CD4-positive, alpha-beta memory T cell (primary cell): ENCODE data around the gene ATP5F1D. TPM values are rescaled to one million over a fixed set of nuclear protein-coding genes. Genes with fewer than 3 reads are reported as not detected.

Experiments used
- CTCF ChIA-PET: fragments of 350-600 bp; sonication (Branson Sonifier 250); formaldehyde crosslinking; loops from one replicate; lab custom pipeline; 2021; ENCODE audit warnings: inconsistent platforms; ENCODE audit not compliant: partially characterized antibody; lab: Charles Lee
- POLR2A ChIA-PET: fragments of 350-600 bp; sonication (Branson Sonifier 250); formaldehyde crosslinking; loops from one replicate; lab custom pipeline; 2021; ENCODE audit not compliant: partially characterized antibody; lab: Charles Lee
- DNase-seq, 5 donors: peaks; one replicate each; pipeline versions ENCODE4 v3.0.0 to v3.0.0-alpha.2; 2020 to 2022; ENCODE audit warnings: mixed read lengths in 1 of 5
- H3K27ac ChIP-seq: one replicate; pipeline ENCODE4 v1.7.0; 2013; ENCODE audit warnings: low read depth, low read length
- H3K27me3 ChIP-seq: 2 replicates; pipeline ENCODE4 v1.7.0; 2013; ENCODE audit warnings: mild to moderate bottlenecking, low read length, moderate library complexity; ENCODE audit not compliant: insufficient read depth
- H3K36me3 ChIP-seq: 2 replicates; pipeline ENCODE4 v1.7.0; 2013; ENCODE audit warnings: mild to moderate bottlenecking, low read length, moderate library complexity; ENCODE audit not compliant: insufficient read depth
- H3K4me1 ChIP-seq: 2 replicates; pipeline ENCODE4 v1.7.0; 2013; ENCODE audit warnings: mild to moderate bottlenecking, low read length, moderate library complexity; ENCODE audit not compliant: insufficient read depth
- H3K4me3 ChIP-seq, 2 donors: one replicate each; pipeline ENCODE4 v1.7.0; 2013; ENCODE audit warnings: low read length in 2 of 2, mild to moderate bottlenecking in 1 of 2
- H3K9me3 ChIP-seq, 2 donors: one replicate each; pipeline ENCODE4 v1.7.0; 2013; ENCODE audit warnings: low read length in 2 of 2, control low read depth in 1 of 2; ENCODE audit not compliant: control insufficient read depth in 1 of 2
- H3K27ac Mint-ChIP-seq, 7 donors: one replicate each; pipeline ENCODE4 v1.8.0; 2020 to 2021; ENCODE audit warnings: mixed read lengths in 7 of 7, mild to moderate bottlenecking in 6 of 7, inconsistent platforms in 3 of 7, moderate library complexity in 3 of 7
- H3K27me3 Mint-ChIP-seq, 2 donors: one replicate each; pipeline ENCODE4 v1.8.0; 2020 to 2021; ENCODE audit warnings: mixed read lengths in 2 of 2
- H3K36me3 Mint-ChIP-seq, 2 donors: one replicate each; pipeline ENCODE4 v1.8.0; 2020 to 2021; ENCODE audit warnings: mixed read lengths in 2 of 2, inconsistent platforms in 1 of 2, mild to moderate bottlenecking in 1 of 2
- H3K4me1 Mint-ChIP-seq, 4 donors: one replicate each; pipeline ENCODE4 v1.8.0; 2020 to 2021; ENCODE audit warnings: mixed read lengths in 4 of 4, mild to moderate bottlenecking in 1 of 4
- H3K4me3 Mint-ChIP-seq, 8 donors: one replicate each; pipeline ENCODE4 v1.8.0; 2020 to 2021; ENCODE audit warnings: mixed read lengths in 8 of 8, mild to moderate bottlenecking in 7 of 8, moderate library complexity in 6 of 8, inconsistent platforms in 3 of 8
- H3K9me3 Mint-ChIP-seq, 8 donors: one replicate each; pipeline ENCODE4 v1.8.0; 2020 to 2021; ENCODE audit warnings: mixed read lengths in 8 of 8, mild to moderate bottlenecking in 5 of 8, inconsistent platforms in 3 of 8, moderate library complexity in 1 of 8
- intact Hi-C: fragments of 100-400 bp; cut with micrococcal nuclease; formaldehyde crosslinking; loops from one replicate; pipeline ENCODE4 v1.15.1; 2023
- polyA plus RNA-seq, 2 donors: library from polyadenylated mRNA; unstranded; fragments of 300-500 nt; fragmentation: Illumina TruSeq; gene quantifications; one replicate each; pipeline ENCODE4 v1.2.3, GENCODE V29; 2021
- total RNA-seq, 2 experiments: library from RNA; stranded (reverse); gene quantifications; one replicate each; pipeline ENCODE4 v1.2.3, GENCODE V29; 2021

ATP5F1D gene
- total and polyA plus RNA-seq, 4 experiments from 2014 or later, result 105 to 243 (median 120) TPM

DNA sequence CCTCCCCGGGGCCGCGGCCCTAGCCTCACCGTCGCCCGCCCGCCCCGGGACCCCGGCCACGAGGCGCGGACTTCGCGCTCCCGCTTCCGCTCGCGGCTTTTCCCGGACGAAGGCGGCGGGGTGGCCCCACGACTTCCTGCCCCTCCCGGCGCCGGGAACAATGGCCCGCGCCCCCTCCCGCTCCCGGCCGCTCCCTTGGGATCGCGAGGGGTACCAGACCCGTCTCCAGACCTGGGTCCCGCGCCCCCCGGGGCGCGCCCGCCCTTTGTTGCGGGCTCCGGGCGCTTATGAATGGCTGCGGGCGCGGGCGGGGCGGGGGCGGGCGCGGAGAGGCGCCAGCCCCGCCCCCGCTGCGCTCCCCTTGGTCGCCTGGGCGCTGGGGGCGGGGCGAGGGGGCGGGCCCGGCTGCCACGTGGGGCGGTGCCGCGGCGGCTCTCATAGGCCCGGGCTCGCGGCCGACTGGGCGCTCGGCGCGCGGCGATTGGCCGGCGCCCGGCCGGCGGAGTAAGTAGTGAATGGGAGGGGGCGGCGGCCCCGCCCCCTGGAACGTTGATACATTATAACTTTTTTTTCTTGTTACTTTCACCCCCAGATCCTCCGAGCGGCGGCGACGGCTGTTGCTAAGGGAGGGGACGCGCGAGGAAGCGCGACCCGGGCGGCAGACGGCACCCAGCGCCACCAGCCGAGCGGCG, 7.9 kb downstream of the ATP5F1D start:
- intact Hi-C loops, result loop anchor here (1.0 to 10.0 kb wide), 3 partner anchors 10 to 455 kb away; partner anchors contain the start of genes CIRBP and PTBP1
- no peaks in the 10 kb centered on the region for H3K9me3 ChIP-seq
- no peaks in the 10 kb centered on the region for H3K27me3 ChIP-seq
- H3K27me3 Mint-ChIP-seq, result no peaks in the 10 kb centered on the region
- H3K4me1 Mint-ChIP-seq, result peaks cover 2 to 26% (median 9%) of the 10 kb centered on the region in 4 donors
- H3K4me3 Mint-ChIP-seq, result peak overlapping the region; percentile 83 to 94 (median 90)
- H3K27ac Mint-ChIP-seq, result peak overlapping the region; percentile 89 to 94 (median 91)
- peaks cover 33% of the 10 kb centered on the region for H3K4me1 ChIP-seq
- peak overlapping the region; percentile 92 for H3K27ac ChIP-seq
- peak overlapping the region in 1 of 2 donors; percentile 77 for H3K4me3 ChIP-seq
- POLR2A ChIA-PET, result interaction anchor here (1.0 to 2.4 kb wide), 12 partner anchors 10 to 181 kb away, joined by 3 to 55 read pairs (median 7); partner anchors contain the start of genes CIRBP and FAM174C
- peaks cover 4% of the 10 kb centered on the region for H3K36me3 ChIP-seq
- DNase-seq, result peak; percentile 92 to 97 (median 95)
- CTCF ChIA-PET, result interaction anchor here (0.7 to 1.0 kb wide), 2 partner anchors 17 to 20 kb away, joined by 4 to 6 read pairs; partner anchors contain the start of gene CIRBP
- peaks cover 6 to 18% of the 10 kb centered on the region in 2 donors for H3K36me3 Mint-ChIP-seq
- H3K9me3 Mint-ChIP-seq, result peaks cover 0 to 6% (median 0%) of the 10 kb centered on the region in 8 donors

DNA sequence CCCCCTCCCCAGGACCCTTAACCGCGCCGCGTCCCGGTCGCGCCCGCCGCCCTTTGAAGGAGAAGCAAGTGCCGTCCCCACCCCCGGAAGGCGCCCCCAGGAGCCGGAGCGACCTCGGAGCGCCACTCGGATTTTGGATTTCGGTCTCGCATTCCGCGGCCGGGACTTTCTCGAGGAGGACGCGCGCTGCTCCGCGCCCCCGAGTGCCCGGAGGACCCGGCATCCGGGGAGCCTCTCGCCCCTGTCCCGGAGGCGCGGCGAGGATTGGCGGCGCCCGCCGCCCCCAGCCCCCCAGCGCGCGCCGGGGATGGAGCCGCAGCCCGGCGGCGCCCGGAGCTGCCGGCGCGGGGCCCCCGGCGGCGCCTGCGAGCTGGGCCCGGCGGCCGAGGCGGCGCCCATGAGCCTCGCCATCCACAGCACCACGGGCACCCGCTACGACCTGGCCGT, 8.5 kb downstream of the ATP5F1D start:
- DNase-seq, result no peak
- H3K4me1 ChIP-seq, result peaks cover 33% of the 10 kb centered on the region
- H3K36me3 ChIP-seq, result peaks cover 10% of the 10 kb centered on the region
- H3K36me3 Mint-ChIP-seq, result peaks cover 12 to 22% of the 10 kb centered on the region in 2 donors
- ChIA-PET CTCF (no interaction called here), POLR2A (interaction anchor here (0.8 to 2.4 kb wide), 8 partner anchors 9 to 182 kb away, joined by 3 to 55 read pairs (median 6); partner anchors contain the start of gene CIRBP)
- no peaks in the 10 kb centered on the region for H3K9me3 ChIP-seq
- peak overlapping the region; percentile 83 to 94 (median 90) for H3K4me3 Mint-ChIP-seq
- peak overlapping the region; percentile 86 for H3K27ac ChIP-seq
- intact Hi-C loops, result loop anchor here (1.0 to 10.0 kb wide), 4 partner anchors 9 to 455 kb away; partner anchors contain the start of genes CIRBP, DAZAP1 and PTBP1
- H3K4me3 ChIP-seq, result peak overlapping the region in 1 of 2 donors; percentile 66
- H3K27ac Mint-ChIP-seq, result peak overlapping the region; percentile 89 to 94 (median 91)
- no peaks in the 10 kb centered on the region for H3K27me3 ChIP-seq
- H3K4me1 Mint-ChIP-seq, result peaks cover 2 to 28% (median 11%) of the 10 kb centered on the region in 4 donors
- no peaks in the 10 kb centered on the region for H3K27me3 Mint-ChIP-seq
- peaks cover 0 to 11% (median 0%) of the 10 kb centered on the region in 8 donors for H3K9me3 Mint-ChIP-seq

DNA sequence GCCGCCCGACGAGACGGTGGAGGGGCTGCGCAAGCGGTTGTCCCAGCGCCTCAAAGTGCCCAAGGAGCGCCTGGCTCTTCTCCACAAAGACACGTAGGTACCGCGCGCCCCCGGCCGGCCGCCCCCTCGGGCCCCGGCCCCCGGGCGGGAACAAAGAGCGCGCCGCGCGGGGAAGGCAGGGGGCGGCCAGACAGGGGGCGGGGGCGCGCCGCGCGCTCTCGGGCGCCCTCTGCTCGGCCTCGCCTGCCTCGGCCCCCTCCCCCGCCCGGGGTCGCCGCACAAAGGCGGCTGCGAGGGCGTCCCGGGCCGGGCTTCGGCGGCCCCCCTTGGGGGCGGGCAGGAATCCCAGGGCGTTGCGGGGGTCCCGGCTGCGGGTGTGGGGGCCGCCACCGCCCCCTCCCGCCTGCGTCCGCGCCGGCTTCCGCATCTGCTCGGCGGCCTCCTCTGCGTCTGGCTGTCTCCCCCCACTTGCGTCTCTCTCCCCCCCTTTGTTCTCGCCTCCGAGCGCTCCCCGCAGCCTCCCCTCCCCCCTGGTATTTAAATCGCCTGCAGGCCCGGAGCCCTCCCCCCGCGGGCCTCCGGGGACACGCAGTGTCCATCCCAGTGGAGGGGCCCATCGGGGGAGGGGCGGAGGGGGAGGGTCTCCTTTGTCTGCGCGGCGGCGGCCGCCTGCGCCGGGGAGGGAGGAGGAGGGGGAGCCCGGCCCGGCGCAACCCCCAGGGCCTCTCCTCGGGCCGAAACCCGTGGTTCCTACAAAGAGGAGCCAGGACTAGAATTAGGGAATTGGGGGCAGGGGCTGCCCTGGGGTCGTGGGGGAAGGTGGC, 9.1 kb downstream of the ATP5F1D start:
- intact Hi-C loops, result loop anchor here (5.0 kb wide), 1 partner anchor 157 kb away; the partner anchor contains the start of gene DAZAP1
- Mint-ChIP-seq H3K4me3 (peak overlapping the region; percentile 92 to 95 (median 93)), H3K4me1 (peaks cover 2 to 30% (median 14%) of the 10 kb centered on the region in 4 donors), H3K27ac (peak overlapping the region; percentile 90 to 98 (median 94)), H3K36me3 (peaks cover 13 to 23% of the 10 kb centered on the region in 2 donors), H3K9me3 (peaks cover 0 to 11% (median 0%) of the 10 kb centered on the region in 8 donors), H3K27me3 (no peaks in the 10 kb centered on the region)
- DNase-seq, result peak; percentile 69 to 81 (median 71)
- Histone ChIP-seq H3K4me1 (peaks cover 34% of the 10 kb centered on the region), H3K27me3 (no peaks in the 10 kb centered on the region), H3K4me3 (peak overlapping the region; percentile 47 to 66), H3K36me3 (peaks cover 16% of the 10 kb centered on the region), H3K27ac (peak overlapping the region; percentile 86), H3K9me3 (no peaks in the 10 kb centered on the region)
- POLR2A ChIA-PET, result interaction anchor here (0.8 to 10.8 kb wide), 15 partner anchors 8 to 182 kb away, joined by 3 to 397 read pairs (median 6); partner anchors contain the start of genes CIRBP and FAM174C
- CTCF ChIA-PET, result interaction anchor here (1.3 kb wide), 1 partner anchor 16 kb away, joined by 5 read pairs; no protein-coding TSS in a partner anchor

DNA sequence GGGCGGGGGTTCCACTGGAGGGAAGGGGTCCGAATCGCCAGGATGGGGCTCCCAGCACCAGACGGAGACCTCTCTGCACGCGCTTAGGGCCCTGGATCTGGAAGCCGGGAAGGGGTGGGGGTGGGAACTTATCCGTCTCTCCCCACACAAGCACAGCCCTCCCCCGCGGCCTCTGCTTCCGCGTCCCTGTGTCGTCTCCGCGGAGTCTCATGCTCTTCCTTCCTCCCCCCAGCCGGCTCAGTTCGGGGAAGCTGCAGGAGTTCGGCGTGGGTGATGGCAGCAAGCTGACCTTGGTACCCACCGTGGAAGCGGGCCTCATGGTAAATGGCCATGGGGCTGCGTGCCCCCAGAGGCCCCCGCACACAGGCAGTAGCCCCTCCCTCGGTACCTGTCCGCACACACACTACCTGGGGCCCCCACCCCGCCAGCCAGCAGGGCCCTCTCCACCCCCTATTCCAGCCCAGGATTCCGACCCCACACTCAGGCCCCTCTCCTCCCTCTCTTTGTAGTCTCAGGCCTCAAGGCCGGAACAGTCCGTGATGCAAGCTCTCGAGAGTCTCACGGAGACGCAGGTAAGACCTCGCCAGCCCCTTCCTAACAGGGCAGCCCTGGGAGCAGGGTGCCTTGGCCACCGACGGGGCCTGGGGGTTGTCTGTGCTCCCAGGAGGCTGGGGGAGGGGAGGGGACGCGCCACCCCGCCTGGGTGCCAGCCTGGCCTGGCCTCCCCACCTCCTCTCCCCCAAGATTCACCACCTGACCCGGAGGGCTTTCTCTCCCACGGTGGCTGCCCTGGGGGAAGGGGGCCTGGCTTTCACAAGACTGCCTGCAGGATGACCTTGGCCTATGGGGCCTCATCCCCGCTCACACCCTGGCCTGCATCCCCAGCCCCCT, 10.0 kb downstream of the ATP5F1D start:
- Mint-ChIP-seq H3K27me3 (no peaks in the 10 kb centered on the region), H3K4me3 (peak overlapping the region; percentile 92 to 95 (median 93))
- POLR2A ChIA-PET, result interaction anchor here (1.0 to 10.8 kb wide), 8 partner anchors 8 to 183 kb away, joined by 3 to 397 read pairs (median 6); partner anchors contain the start of genes CIRBP and FAM174C

DNA sequence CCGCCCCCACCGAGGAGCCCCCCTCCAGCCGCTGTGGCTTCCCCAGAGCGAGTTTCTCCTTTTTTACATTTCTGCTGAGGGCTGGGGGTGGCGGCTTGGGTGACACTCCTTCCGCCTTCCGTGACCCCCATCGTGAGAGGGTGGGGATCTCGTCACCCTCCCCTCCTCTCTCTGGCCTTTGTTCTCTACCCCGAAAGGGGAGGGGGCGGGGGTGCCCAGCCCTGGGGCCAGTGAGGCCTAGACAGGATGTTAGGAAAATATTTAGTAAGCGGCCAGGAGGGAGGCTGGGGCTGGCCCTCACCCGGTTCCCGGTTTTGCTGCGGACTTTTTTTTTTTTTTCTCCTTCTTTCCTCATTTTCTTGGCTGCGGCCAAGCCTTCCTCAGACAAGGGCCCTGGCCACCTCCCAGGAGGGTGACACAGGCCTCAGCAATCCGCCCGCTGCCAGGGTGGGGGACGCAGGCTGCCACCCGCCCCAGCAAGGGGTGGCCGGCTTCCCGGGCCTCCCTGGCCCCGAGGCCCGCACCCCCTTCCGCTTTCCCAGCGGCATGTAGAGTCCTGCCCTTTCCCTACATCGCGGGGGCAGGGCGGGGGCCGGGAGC, 10.8 kb downstream of the ATP5F1D start:
- H3K36me3 ChIP-seq, result peaks cover 29% of the 10 kb centered on the region
- H3K27ac ChIP-seq, result peak overlapping the region; percentile 86
- Mint-ChIP-seq H3K27ac (peak overlapping the region; percentile 42 to 98 (median 89)), H3K36me3 (peaks cover 18 to 26% of the 10 kb centered on the region in 2 donors), H3K9me3 (peaks cover 0 to 11% (median 0%) of the 10 kb centered on the region in 8 donors), H3K4me1 (peaks cover 3 to 32% (median 17%) of the 10 kb centered on the region in 4 donors), H3K27me3 (no peaks in the 10 kb centered on the region), H3K4me3 (peak overlapping the region; percentile 79 to 95 (median 92))
- peak overlapping the region; percentile 52 to 66 for H3K4me3 ChIP-seq
- H3K4me1 ChIP-seq, result peaks cover 47% of the 10 kb centered on the region
- peak; percentile 66 to 84 (median 68) for DNase-seq
- POLR2A ChIA-PET, result interaction anchor here (0.6 to 10.8 kb wide), 15 partner anchors 7 to 343 kb away, joined by 3 to 397 read pairs (median 7); partner anchors contain the start of genes ARHGAP45, ATP5F1D, CIRBP and FAM174C
- intact Hi-C loops, result loop anchor here (5.0 kb wide), 1 partner anchor 155 kb away; the partner anchor contains the start of gene DAZAP1
- H3K27me3 ChIP-seq, result no peaks in the 10 kb centered on the region
- CTCF ChIA-PET, result interaction anchor here (0.7 to 1.8 kb wide), 7 partner anchors 8 to 21 kb away, joined by 3 to 10 read pairs (median 5); partner anchors contain the start of gene CIRBP
- H3K9me3 ChIP-seq, result no peaks in the 10 kb centered on the region

More for the DNA sequence above, 10.0 kb downstream of the ATP5F1D start:
- Histone ChIP-seq H3K4me3 (peak overlapping the region; percentile 47 to 66), H3K36me3 (peaks cover 24% of the 10 kb centered on the region), H3K27me3 (no peaks in the 10 kb centered on the region), H3K9me3 (no peaks in the 10 kb centered on the region), H3K27ac (peak overlapping the region; percentile 86), H3K4me1 (peaks cover 40% of the 10 kb centered on the region)
- H3K9me3 Mint-ChIP-seq, result peaks cover 0 to 11% (median 0%) of the 10 kb centered on the region in 8 donors
- H3K4me1 Mint-ChIP-seq, result peaks cover 2 to 30% (median 15%) of the 10 kb centered on the region in 4 donors
- intact Hi-C loops, result loop anchor here (5.0 kb wide), 1 partner anchor 156 kb away; the partner anchor contains the start of gene DAZAP1
- H3K27ac Mint-ChIP-seq, result peak overlapping the region; percentile 90 to 98 (median 94)
- CTCF ChIA-PET, result interaction anchor here (1.3 kb wide), 1 partner anchor 15 kb away, joined by 5 read pairs; no protein-coding TSS in a partner anchor
- peak; percentile 65 to 82 (median 69) for DNase-seq
- peaks cover 16 to 26% of the 10 kb centered on the region in 2 donors for H3K36me3 Mint-ChIP-seq
